HPDE6-E6E7 (cell line): ENCODE measurements around the gene LCE2C.

ENCODE experiments used
- DNase-seq: peaks from one replicate; pipeline ENCODE4 v3.0.0; 2011; ENCODE audit warnings: missing footprints; ENCODE audit errors: extremely low spot score

LCE2C gene

GRCh38 chr1:152725261-152725660 is 50.2 kb downstream of the LCE2C start:
- no peak for DNase-seq
